ENCODE results near the gene HBD.

- TF ChIP-seq, protein P1, sequence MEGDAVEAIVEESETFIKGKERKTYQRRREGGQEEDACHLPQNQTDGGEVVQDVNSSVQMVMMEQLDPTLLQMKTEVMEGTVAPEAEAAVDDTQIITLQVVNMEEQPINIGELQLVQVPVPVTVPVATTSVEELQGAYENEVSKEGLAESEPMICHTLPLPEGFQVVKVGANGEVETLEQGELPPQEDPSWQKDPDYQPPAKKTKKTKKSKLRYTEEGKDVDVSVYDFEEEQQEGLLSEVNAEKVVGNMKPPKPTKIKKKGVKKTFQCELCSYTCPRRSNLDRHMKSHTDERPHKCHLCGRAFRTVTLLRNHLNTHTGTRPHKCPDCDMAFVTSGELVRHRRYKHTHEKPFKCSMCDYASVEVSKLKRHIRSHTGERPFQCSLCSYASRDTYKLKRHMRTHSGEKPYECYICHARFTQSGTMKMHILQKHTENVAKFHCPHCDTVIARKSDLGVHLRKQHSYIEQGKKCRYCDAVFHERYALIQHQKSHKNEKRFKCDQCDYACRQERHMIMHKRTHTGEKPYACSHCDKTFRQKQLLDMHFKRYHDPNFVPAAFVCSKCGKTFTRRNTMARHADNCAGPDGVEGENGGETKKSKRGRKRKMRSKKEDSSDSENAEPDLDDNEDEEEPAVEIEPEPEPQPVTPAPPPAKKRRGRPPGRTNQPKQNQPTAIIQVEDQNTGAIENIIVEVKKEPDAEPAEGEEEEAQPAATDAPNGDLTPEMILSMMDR (IDR thresholded peaks at IDR 0.05; ENCODE audit: low read depth, low read length) = no peak
- no peak for TF ChIP-seq POLR2A (IDR thresholded peaks at IDR 0.05; ENCODE audit: extremely low read depth, insufficient read length)
Measured at GRCh38 chr11:5281596-5281995, 47.3 kb upstream of the HBD start.
